RWPE1 (cell line): ENCODE results near the gene NOP53.

Experiments
- CTCF ChIA-PET: fragments of 350-600 bp; sonication (Branson Sonifier 250); formaldehyde crosslinking; extraction: SDS; loops from one replicate; lab custom pipeline; 2021; lab: Yijun Ruan, JAX
- POLR2A ChIA-PET: fragments of 400-600 bp; formaldehyde crosslinking; extraction: SDS; loops from one replicate; lab custom pipeline; 2020; ENCODE audit warnings: antibody characterized with exemption; ENCODE audit not compliant: low non-redundant PET; lab: Yijun Ruan, JAX
- DNase-seq: peaks from one replicate; pipeline ENCODE4 v3.0.0; 2012; ENCODE audit warnings: low spot score
- H3K27ac ChIP-seq: fragments of 450-650 bp; 2 replicates; pipeline ENCODE4 v1.5.1; 2017
- TF ChIP-seq, protein P1 (sequence below): fragments of 450-650 bp; conservative IDR thresholded peaks from 2 replicates; pipeline ENCODE4 v1.5.1; 2017; ENCODE audit warnings: low read depth, mild to moderate bottlenecking

NOP53 gene

GRCh38 chr19:47700934-47701716 is 44.2 kb upstream of the NOP53 start:
- POLR2A ChIA-PET = interaction anchor here (0.5 kb wide), 1 partner anchor 170 kb away, joined by 3 read pairs; no protein-coding TSS in a partner anchor
- no peak overlapping the region for H3K27ac ChIP-seq
- CTCF ChIA-PET = interaction anchor here (0.6 to 1.0 kb wide), 2 partner anchors 237 to 264 kb away, joined by 4 to 12 read pairs; no protein-coding TSS in a partner anchor
- TF ChIP-seq, protein P1, sequence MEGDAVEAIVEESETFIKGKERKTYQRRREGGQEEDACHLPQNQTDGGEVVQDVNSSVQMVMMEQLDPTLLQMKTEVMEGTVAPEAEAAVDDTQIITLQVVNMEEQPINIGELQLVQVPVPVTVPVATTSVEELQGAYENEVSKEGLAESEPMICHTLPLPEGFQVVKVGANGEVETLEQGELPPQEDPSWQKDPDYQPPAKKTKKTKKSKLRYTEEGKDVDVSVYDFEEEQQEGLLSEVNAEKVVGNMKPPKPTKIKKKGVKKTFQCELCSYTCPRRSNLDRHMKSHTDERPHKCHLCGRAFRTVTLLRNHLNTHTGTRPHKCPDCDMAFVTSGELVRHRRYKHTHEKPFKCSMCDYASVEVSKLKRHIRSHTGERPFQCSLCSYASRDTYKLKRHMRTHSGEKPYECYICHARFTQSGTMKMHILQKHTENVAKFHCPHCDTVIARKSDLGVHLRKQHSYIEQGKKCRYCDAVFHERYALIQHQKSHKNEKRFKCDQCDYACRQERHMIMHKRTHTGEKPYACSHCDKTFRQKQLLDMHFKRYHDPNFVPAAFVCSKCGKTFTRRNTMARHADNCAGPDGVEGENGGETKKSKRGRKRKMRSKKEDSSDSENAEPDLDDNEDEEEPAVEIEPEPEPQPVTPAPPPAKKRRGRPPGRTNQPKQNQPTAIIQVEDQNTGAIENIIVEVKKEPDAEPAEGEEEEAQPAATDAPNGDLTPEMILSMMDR = no peak
- no peak for DNase-seq

GRCh38 chr19:47701717-47702552 is 43.4 kb upstream of the NOP53 start:
- no peak for DNase-seq
- ChIA-PET POLR2A (no interaction called here), CTCF (interaction anchor here (1.0 to 1.5 kb wide), 2 partner anchors 265 kb away, joined by 4 read pairs; no protein-coding TSS in a partner anchor)
- TF ChIP-seq, protein P1 = no peak
- H3K27ac ChIP-seq = no peak overlapping the region

DNA sequence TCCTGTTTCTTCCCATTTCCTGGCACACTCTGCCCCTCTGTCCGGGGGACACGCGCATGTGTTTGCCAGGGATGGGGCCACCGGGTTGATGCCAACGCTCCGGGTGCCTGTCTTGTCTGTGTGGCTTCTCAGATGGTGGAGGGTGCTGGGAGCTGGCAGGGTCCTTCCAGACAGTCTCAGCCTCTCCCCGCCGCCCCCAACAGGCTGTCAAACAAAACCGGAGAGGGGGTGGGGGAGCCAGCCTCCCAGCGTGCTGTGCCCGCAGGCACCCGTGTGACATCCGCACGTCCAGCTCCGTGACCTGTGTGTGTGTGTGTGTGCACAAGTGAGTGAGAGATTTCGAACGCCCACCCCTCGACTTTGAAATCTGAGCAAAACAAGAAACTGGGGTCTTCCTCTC is 42.7 kb upstream of the NOP53 start:
- POLR2A ChIA-PET = no interaction called here
- TF ChIP-seq, protein P1 = no peak
- DNase-seq = no peak
- CTCF ChIA-PET = interaction anchor here (1.2 to 1.5 kb wide), 2 partner anchors 10 to 266 kb away, joined by 4 to 8 read pairs; partner anchors contain the start of gene EHD2
- no peak overlapping the region for H3K27ac ChIP-seq

DNA sequence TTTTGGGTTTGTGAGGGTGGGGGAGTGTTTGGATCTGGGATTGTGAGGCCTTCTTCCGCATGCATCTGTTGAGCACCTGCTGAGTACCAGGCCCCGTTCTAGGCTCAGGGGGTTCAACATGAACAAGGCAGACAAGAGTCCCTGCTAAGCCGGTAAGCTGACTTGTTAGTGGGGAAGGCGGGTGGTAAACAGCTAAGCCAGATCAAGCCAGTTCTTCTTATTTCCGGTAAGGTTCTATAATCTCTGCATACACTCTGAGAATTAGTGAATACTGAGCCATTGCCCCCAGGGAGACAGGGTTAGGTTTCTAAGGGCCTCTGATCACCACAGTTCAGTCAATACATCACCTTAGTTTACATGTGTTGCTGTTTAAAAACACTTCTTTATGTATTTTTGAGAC is 42.0 kb upstream of the NOP53 start:
- DNase-seq = no peak
- POLR2A ChIA-PET = no interaction called here
- TF ChIP-seq, protein P1 = no peak
- CTCF ChIA-PET = interaction anchor here (0.6 to 5.3 kb wide), 5 partner anchors 10 to 388 kb away, joined by 3 to 43 read pairs (median 4); partner anchors contain the start of gene EHD2
- 0 out of 2 replicates have a peak overlapping the region, but pooled peaks have one; percentile 16 for H3K27ac ChIP-seq

DNA sequence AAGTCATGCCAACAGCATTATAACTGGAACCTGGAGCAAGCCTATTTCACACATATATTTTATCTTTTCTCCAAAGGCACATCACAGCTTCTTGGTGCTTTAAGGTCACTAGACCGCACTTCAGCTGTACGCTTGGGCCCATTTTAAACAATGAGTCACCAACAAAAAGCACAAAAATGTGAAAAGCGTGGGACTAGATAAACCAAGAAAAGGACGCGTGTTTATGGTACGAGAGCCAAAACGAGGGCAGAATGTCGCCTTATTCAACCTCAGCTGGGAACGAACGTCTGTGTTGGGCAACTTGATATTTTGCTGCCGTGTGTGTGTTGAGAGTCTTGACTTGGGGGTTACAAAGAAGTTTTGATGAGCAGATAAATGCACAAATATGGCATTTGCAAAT is 41.3 kb upstream of the NOP53 start:
- POLR2A ChIA-PET = no interaction called here
- H3K27ac ChIP-seq = no peak overlapping the region
- CTCF ChIA-PET = interaction anchor here (0.7 to 5.3 kb wide), 5 partner anchors 9 to 283 kb away, joined by 3 to 43 read pairs (median 4); partner anchors contain the start of gene EHD2
- TF ChIP-seq, protein P1 = no peak
- no peak for DNase-seq

DNA sequence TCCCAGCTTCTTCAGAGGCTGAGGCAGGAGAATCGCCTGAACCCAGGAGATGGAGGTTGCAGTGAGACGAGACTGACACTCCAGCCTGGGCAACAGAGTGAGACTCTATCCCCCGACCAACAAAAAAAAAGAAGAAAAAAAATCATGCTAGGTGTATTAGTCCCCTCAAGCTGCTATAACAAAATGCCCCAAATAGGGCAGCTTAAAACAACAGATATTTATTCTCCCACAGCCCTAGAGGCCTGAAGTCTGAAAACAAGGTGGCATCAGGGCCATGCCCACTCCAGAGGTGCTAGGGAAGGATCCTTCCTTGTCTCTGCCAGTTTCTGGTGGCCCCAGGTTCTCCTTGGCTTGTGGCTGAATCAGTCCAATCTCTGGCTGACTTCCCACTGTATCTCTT is 40.7 kb upstream of the NOP53 start:
- ChIA-PET POLR2A (no interaction called here), CTCF (interaction anchor here (0.7 to 5.3 kb wide), 2 partner anchors 259 to 268 kb away, joined by 4 to 43 read pairs; no protein-coding TSS in a partner anchor)
- DNase-seq = no peak
- TF ChIP-seq, protein P1 = no peak
- no peak overlapping the region for H3K27ac ChIP-seq
